ENCODE data around the gene SDK2. TPM values are rescaled to one million over a fixed set of nuclear protein-coding genes. Genes with fewer than 3 reads are reported as not detected.

Gene SDK2
- total RNA-seq, 1 experiment from 2014 or later, result 0.74 TPM

- peak; percentile 21 for DNase-seq (ENCODE audit: low read depth)
These were observed 133.1 kb downstream of the SDK2 start for GRCh38 chr17:73510981-73511718.

- DNase-seq (ENCODE audit: low read depth), result no peak
These were observed 135.2 kb downstream of the SDK2 start for GRCh38 chr17:73508931-73509605.

GRCh38 chr17:73508057-73508930, 136.0 kb downstream of the SDK2 start:
- DNase-seq (ENCODE audit: low read depth), result no peak

DNA sequence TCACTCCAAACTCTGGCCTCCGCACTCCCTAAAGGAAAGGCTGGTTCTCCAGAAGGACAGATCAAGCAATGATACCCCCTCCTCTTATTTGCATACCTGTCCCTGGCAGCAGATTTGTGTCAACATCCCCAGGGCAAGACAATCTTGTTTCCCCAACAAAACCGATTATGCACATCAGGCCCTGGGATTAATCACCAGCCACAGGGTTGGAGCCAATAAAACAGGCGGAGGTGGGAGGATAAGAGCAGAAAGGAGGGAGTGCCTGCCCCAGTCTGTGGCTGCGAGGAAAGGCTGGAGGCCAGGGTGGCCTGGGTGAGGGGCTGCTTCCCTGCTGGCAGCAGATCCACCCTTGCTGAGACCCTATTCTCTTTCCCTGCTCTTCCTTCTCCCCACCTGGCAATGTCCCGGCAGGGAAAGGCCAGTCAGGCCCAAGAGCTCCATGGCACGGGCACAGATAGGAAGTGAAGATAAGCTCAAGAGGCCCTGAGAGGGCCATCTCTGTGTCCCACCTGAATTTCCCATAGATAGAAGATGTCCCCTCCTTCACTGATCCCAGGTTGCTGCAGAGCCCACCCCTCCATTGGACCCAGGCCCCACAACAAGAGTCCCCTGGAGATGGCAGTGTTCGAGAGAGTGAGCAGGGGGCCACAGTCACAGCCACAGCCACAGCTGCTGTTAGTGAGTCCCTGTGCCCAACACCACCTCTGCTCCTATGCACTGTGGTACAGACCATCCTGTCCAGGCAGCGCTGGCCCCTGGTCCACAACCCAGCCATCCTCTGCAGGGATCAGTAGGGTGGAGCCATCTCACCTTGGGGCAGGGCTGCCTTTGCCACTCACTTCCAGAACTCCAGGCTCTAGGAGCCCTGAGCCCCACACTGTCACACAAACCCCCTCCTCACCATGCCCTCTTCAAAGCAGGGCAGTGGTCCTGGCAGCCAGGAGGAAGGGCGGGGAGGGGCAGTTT, 137.5 kb downstream of the SDK2 start:
- DNase-seq (ENCODE audit: low read depth), result no peak

DNA sequence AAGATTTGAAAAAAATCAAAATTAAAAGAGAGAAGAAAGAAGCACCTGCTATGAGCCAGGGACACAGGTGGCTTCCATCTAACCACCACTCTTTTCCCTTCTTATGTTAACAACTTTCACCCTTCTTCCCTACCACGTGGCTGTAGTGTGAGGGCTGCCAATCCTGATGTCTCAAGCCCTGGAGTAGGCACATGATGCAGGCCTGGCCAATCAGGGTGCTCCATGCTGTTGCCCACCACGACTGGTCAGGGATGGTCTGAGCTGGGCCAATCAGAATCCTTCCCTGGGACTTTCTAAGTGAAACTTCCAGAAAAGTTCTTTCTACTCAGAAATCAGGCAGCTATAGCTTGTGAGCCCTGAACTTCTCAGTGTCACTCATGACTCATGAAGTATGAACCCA, 140.7 kb downstream of the SDK2 start:
- DNase-seq (ENCODE audit: low read depth), result no peak

DNA sequence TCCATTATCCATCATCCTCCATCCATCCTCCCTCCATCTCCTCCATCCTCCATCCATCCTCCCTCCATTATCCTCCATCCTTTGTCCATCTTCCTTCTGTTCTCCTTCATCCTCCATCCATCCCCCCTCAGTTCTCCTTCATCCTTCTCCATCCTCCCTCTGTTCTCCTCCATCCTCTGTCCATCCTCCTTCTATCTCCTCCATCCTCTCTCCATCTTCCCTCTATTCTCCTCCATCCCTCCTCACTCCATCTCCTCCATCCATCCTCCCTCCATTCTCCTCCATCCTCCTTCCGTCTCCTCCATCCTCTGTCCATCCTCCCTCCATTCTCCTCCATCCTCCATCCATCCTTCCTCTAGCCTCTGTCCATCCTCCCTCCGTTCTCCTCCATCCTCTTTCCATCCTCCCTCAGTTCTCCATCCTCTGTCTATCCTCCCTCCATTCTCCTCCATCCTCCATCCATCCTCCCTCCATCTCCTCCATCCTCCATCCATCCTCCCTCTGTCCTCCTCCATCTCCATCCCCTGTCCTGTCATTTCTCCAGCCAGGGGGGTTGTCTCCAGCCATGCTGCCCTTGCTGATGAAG, 143.7 kb downstream of the SDK2 start:
- no peak for DNase-seq (ENCODE audit: low read depth)

DNA sequence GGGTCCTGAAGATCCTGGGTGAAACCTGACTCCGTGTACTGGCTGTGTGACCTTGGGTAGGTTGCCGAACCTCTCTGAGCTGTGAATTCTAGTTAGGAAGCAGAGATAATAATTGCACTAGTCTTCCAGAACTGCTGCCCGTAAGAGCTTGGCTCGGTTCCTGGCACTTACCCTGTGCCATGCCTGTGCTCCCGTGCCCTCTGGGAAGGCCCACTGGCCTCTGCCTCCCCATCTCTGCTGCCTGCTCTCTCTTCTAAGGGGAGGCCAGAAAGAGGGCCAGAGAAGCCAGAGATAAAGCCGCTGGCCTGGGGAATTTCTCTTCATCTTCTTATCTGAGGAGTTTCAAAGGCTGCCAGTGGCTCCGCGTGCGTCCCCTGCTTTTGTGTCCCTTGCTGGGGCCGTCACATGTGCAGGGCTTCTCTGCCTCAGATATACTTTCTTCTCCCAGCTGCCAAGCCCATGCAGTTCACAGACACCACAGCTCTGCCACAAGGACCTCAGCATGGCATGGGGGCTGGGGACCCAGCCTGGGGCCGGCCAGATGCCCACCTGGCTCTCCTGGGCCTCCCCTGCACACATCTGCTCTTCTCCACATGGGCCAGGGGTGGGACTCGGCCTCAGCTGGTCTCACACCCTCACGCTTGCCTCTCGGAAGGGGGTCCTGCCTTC, 145.2 kb downstream of the SDK2 start:
- no peak for DNase-seq (ENCODE audit: low read depth)

GRCh38 chr17:73498176-73498575, 146.1 kb downstream of the SDK2 start:
- no peak for DNase-seq (ENCODE audit: low read depth)

GRCh38 chr17:73497721-73498120, 146.5 kb downstream of the SDK2 start:
- DNase-seq (ENCODE audit: low read depth), result no peak

DNA sequence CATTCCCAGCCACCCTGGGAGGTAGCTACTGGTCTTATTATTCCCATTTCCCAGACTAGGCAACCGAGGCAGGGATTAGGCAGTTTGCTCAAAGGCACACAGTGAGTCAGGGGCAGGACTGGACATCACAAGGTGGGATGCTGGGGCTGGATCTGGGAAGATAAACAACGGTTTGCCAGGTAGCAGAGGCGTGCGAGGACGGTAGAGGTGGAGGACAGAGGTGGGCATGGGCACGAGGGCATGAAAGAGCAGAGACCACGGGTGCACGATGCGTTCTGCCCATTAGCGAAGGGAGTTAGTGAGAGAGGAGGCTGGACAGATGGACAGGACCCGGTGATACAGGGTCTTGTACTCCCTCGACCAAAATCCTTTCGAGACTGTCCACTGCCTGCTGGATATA, 148.0 kb downstream of the SDK2 start:
- no peak for DNase-seq (ENCODE audit: low read depth)

DNA sequence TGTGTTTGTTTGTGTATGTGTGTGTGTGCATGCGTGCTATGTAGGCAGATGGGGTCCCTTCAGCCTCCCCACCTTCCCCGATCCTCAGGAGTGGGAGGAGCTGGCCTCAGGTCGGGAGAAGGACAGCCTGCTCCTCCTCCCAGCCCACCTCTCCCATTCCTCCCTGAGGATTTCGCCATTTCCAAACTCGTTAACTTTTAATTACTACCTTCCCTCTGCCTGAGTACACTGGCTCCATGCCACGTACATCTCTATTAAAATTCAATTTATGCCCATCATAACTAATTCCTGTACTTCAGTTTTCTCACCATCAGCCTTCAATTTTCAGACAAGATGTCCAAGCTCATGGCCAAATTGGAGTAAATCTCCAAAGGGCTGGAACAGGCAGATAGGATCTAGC, 148.6 kb downstream of the SDK2 start:
- DNase-seq (ENCODE audit: low read depth), result no peak

DNA sequence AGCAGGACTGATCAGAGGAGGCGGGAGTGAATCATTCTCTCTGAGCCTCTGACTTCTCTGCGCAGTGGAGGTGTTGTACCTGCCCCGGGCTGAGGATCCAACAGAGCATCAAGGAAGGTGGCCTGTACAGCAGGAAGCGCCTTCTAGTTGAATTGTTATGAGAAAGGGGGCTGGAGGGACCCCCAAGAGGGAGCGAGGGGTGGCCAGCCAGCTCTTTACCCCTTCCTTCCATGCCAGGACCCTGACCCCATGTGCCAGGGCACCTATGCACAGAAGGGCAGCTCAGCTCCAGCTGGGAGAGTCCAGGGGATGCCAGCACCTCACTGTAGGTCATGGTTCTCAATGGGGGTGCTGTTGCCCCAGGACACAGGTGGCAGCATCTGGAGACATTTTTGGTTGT, 149.3 kb downstream of the SDK2 start:
- DNase-seq (ENCODE audit: low read depth), result no peak

- no peak for DNase-seq (ENCODE audit: low read depth)
These were observed 150.0 kb downstream of the SDK2 start for GRCh38 chr17:73493956-73494926.

DNA sequence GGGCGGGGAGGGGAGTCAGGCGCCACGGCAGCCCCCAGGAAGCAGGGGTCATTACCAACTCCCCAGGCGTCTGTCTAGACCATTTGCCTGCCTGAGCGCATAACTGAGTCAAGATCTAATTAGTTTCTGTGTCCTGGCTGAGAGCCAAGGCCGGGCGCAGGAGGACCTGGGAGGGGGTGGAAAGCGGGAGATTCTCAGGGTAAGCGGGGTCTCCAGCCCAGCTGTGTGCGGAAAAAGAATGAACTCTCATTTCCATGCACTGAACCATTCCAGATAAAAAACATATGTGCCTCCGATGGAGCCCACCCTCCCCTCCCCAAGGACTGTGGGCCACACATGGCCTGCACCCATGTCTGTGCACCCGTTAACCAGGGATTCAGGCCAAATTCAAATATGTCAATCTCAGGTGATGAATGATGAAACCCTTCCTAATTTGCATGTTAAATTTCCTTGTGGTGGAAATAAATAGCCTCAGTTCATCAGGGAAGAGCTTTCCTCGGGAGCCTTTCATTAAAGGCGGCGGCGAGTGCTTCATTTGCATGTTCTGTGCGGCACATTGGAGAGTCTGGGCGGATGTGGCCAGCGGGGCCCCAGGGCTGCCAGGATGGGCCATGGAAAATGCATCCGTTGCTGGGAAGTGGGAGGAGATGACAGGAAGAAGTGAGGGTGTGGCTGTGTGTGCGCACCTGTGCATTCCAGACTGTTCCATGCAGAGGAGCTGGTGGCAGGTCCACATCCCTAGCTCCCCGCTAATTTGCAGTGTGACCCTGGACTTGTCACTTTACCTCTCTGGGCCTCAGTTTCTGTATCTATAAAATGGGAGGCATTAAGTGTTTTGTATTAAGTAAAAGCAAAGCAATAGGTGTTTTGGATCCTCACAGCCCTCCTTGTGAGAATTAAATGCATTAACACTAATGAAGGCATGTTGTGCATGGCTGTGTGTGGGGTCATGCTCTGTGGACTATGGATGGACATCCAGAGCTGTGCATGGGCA, 151.1 kb downstream of the SDK2 start:
- peak; percentile 69 for DNase-seq (ENCODE audit: low read depth)

DNA sequence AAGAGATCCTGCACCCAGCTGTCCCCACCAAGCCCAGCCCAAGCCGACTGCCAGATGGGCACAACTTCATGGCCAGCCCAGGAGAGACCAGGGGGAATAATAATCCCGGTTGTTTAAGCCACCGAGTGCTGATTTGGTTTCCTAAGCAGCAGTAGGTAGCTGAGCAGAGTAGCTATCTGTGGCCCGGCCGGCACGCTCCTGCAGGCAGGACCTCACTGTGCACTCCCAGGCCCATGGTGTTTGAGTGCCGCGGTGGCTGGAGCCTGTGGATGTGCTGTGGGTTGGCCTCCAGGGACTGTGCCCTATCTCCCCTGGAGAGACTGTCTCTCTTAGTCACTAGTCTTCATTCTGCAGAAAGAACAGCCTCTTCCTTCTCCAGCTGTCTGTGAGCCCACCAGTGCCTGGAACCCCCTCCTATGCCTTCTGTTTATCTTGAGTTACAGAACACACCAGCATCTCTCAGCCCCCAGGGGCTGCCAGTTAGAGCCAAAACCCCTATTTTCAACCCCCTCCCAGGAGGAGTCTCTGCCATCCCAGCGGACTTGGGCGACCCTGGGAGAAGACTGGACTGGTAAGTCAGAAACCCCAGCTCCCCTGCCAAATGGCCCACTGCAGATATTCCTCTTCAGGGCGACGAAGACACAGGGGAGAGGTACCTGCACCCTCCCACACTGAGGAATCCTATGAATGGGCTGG, 152.0 kb downstream of the SDK2 start:
- DNase-seq (ENCODE audit: low read depth), result no peak

DNA sequence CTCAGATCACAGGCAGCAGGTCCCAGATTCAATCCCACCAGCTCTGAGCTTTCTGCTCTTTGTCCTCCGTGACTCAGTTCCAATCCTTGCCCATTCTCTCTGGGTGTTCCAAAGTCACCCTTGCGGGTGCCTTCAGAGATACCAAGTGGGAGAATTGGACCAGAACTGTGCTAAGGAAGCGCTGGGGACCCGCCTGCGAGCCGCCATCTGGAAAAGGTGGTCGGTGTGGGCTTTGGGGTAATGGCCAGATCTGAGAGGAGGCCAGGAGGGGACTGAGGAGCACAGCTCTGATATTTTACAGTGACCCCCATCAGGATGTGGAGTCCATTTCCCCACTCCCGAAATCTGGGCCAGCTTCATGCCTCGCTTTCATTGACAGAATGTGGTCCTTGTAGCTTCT, 152.6 kb downstream of the SDK2 start:
- no peak for DNase-seq (ENCODE audit: low read depth)

GRCh38 chr17:73490851-73491250, 153.4 kb downstream of the SDK2 start:
- DNase-seq (ENCODE audit: low read depth), result no peak

Data from Daoy (cell line).